Rectal smooth muscle tissue (tissue), 1 donor: ENCODE results near the gene TMEM186.
"Not testable (repeated sequence)": the region's sequence is repeated elsewhere in the genome, so short reads cannot be mapped to it uniquely, and the experiment has no call there.

ENCODE experiments used
- H3K27ac ChIP-seq: one replicate; pipeline ENCODE4 v1.7.0; 2013; ENCODE audit warnings: low read depth, low read length, inconsistent platforms
- H3K27me3 ChIP-seq: one replicate; pipeline ENCODE4 v1.7.0; 2013; ENCODE audit warnings: low read length; ENCODE audit not compliant: control insufficient read depth, insufficient read depth
- H3K36me3 ChIP-seq: one replicate; pipeline ENCODE4 v1.7.0; 2013; ENCODE audit warnings: low read length; ENCODE audit not compliant: control insufficient read depth, insufficient read depth
- H3K4me1 ChIP-seq: one replicate; pipeline ENCODE4 v1.7.0; 2013; ENCODE audit warnings: low read length; ENCODE audit not compliant: control insufficient read depth, insufficient read depth
- H3K4me3 ChIP-seq: one replicate; pipeline ENCODE4 v1.7.0; 2013; ENCODE audit warnings: low read length
- H3K9ac ChIP-seq: one replicate; pipeline ENCODE4 v1.7.0; 2013; ENCODE audit warnings: low read length

The TMEM186 gene, protein sequence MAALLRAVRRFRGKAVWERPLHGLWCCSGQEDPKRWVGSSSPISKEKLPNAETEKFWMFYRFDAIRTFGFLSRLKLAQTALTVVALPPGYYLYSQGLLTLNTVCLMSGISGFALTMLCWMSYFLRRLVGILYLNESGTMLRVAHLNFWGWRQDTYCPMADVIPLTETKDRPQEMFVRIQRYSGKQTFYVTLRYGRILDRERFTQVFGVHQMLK

DNA sequence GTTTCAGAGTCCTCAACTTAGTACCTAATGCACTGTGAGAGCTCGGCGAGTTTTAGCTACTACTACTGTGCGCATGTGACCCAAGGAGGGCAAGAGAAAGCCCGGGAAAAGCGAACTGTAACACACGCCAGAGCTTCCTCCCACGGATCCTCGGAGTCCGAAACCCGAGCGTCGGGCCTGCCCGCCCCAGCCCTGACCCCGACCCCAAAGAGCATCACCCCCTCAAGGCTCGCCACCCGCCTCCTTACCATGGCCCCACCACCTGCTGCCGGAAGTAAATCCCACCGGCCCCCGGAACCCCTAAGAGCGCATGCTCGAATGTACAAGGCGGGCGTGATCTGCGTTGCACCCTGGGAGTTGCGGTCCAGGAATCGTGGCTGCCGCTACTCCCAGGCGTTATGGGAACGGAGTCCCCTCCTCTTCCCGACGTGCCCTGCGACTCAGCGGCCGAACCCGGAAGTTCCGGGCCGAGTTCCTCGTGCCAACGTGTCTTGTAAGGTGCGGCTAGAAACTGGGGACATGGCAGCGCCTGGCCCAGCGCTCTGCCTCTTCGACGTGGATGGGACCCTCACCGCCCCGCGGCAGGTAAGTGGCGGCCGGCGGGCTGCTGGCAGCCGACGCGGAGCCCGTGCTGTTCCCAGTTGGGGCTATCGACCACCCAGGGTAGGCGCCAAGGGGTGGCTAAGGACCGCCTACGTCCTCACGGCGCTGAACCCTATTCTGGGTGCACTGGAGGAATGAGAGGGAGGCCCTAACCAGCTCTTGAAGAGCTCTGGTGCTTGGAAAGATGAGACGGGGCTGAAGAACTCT, at the start of gene TMEM186, which contains the start of gene PMM2:
TSS of gene TMEM186 (minus strand) at position 276 of the 810 bp plus-strand sequence. CDS start at position 251, 25 bp downstream.
TSS of gene PMM2 (plus strand) at position 476 of the 810 bp plus-strand sequence. CDS start at position 520, 44 bp downstream.
- H3K9ac ChIP-seq, result peak within 1 kb of the TSS; percentile 90
- no peaks in the 10 kb centered on the region for H3K27me3 ChIP-seq
- H3K36me3 ChIP-seq, result no peaks in the 10 kb centered on the region
- H3K4me3 ChIP-seq, result peak within 1 kb of the TSS; percentile 97
- H3K27ac ChIP-seq, result peak within 1 kb of the TSS; percentile 79
- peaks cover 12% of the 10 kb centered on the region for H3K4me1 ChIP-seq

DNA sequence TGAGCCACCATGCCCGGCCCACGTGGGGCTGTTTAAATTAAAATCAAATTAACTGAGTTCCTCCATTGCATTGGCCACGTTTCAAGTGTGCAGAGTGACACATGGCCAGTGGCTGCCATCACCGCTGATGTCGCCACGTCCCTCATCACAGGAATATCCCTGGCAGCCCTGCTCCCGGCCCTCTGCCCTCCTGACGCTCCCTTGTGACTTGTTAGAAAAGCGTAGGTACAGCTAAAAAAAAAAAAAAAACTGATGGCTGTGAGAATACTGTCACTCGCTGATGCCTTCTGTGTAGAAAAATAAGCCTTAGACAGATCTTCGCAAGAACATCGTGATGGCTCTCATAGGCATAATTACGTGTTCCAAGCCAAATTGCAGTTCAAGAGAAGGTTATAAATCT, 49.7 kb upstream of the TMEM186 start:
- Histone ChIP-seq H3K36me3 (peaks cover 3% of the 10 kb centered on the region), H3K4me1 (no peaks in the 10 kb centered on the region), H3K27ac (no peak overlapping the region), H3K4me3 (no peak overlapping the region), H3K27me3 (no peaks in the 10 kb centered on the region), H3K9ac (no peak overlapping the region)

DNA sequence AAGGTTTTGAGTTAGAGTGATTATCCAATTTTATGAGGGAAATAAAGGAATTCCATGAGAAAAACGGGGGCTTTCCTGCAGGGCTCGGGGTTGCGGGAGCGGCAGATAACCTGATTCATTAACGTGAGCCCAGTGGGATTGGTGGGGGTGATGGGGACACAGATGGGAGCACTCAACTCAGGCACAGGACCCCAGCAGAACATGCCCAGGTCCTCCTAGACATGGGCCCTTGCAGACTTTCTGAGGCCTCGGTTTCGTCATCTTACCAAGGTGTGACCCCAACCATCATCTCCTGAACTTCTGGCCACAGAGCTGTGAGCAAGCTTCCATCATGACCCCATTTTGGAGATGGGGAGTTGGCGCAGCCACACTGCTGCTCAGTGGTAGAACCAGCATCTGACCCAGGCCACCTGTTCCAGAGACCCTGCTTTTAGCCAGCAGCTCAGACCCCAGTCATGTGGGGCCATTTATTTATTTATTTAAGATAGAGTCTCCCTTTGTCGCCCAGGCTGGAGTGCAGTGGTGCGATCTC, 49.0 kb upstream of the TMEM186 start:
- Histone ChIP-seq H3K9ac (no peak overlapping the region), H3K4me3 (no peak overlapping the region), H3K27ac (no peak overlapping the region), H3K36me3 (peaks cover 3% of the 10 kb centered on the region), H3K27me3 (no peaks in the 10 kb centered on the region), H3K4me1 (no peaks in the 10 kb centered on the region)

DNA sequence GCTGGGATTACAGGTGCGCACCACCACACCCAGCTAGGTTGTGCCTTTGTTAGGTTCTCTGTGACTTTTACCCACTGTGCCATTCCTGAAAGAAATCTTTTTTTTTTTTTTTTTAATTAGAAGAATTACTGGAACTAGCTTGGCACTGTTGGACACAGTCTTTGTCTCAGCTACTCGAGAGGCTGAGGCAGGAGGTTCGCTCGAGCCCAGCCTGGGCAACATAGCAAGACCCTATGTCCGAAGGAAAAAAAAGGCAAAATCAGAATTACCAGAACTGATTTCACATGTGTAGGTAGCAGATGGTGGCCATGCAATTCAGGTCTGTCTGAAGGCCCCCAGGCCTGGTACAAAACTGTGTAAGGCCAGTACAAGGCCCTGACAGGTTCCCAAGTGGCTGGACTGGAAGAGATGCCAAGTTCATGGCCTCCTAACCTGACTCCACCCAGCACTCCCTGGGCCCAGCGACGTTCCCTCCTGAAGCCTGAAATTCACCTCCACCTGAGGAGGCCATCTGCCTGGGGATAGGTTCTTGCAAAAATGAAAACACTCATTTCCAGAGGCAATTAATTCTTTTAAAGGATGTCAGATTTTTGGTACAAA, 48.4 kb upstream of the TMEM186 start:
- H3K27me3 ChIP-seq, result no peaks in the 10 kb centered on the region
- peaks cover 3% of the 10 kb centered on the region for H3K36me3 ChIP-seq
- H3K9ac ChIP-seq, result no peak overlapping the region
- H3K4me1 ChIP-seq, result no peaks in the 10 kb centered on the region
- H3K4me3 ChIP-seq, result no peak overlapping the region
- H3K27ac ChIP-seq, result no peak overlapping the region

DNA sequence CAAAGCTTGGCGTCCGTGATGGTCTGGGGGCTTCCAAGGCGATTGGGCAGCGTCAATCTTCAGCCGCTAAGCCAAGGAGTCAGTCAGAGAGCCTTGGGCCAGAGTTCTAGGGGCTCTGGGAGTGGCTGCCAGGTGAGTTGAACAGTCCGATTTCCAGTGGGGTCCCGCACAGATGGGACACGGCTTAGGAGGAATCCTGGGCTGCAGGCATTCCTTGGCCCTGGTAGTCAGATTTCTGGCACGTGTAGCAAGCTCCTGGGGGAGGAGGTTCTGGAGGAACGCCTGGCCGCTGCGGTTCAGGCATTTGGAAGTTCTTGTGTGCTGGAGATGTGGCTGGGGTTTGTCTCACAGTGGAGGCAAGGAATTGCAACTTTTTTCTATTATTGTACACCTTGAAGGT, 45.9 kb upstream of the TMEM186 start:
- not testable (repeated sequence) for H3K36me3 ChIP-seq, H3K27me3 ChIP-seq, H3K9ac ChIP-seq, H3K27ac ChIP-seq, H3K4me3 ChIP-seq, H3K4me1 ChIP-seq

DNA sequence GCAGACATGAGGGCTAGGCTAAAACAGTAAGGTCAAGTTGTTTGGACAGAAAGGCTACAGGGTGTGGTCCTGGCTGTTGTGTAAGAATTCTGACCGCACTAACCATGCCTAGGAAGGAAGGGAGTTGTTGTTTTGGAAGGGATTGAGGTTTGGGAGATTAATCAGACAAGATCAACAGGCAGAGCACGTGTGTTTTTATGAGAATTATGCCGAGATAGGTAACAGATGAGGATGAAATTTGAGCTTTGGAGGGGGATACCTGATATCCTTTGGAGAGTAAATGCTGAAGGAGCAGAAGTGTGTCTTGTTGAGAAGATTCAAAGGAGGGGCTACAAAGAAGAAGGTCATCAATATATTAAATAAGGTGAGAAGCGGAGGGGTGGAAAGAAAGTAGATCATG, 44.6 kb upstream of the TMEM186 start:
- not testable (repeated sequence) for H3K27me3 ChIP-seq, H3K27ac ChIP-seq, H3K9ac ChIP-seq, H3K4me1 ChIP-seq, H3K4me3 ChIP-seq, H3K36me3 ChIP-seq

DNA sequence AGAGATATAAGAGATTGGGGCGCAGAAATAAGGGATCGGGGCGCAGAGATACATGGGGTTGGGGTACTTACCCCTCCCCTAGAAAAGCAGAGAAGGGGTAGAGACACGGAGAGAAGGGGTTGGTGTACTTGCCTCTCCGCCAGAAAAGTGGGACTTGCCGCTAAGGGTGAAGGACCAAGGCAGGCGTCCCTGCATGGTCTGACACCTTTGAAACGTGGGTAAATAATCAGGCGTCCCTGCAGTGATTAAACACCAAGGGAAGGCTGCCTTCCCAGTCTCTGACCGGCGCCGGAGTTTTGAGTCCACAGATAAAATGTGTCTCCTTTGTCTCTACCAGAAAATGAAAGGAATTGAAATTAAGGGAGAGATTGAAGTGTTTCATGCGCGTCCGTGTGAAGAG, 40.2 kb upstream of the TMEM186 start:
- H3K4me1 ChIP-seq, H3K36me3 ChIP-seq, H3K4me3 ChIP-seq, H3K27ac ChIP-seq, H3K27me3 ChIP-seq, H3K9ac ChIP-seq: not testable (repeated sequence)

DNA sequence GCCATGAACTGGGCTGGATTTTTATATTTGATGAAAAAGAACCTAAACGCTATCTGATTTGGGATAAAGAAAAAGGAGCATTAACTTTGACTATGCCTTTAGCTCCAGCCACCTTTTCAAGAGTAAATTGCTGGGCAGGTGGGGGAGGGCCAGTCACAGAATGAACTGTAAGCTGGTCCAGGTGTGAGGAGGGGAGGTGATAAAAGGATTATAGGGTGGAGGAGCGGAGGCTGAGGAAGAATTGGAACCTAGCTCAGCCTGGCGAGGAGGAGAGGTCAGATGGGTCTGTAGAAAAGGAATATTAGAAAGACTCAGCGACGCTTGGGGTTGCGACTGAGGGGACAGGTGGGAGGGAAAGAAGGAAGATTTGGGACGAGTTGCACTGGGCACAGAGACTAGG, 39.4 kb upstream of the TMEM186 start:
- H3K9ac ChIP-seq, H3K27ac ChIP-seq, H3K36me3 ChIP-seq, H3K4me1 ChIP-seq, H3K4me3 ChIP-seq, H3K27me3 ChIP-seq: not testable (repeated sequence)

DNA sequence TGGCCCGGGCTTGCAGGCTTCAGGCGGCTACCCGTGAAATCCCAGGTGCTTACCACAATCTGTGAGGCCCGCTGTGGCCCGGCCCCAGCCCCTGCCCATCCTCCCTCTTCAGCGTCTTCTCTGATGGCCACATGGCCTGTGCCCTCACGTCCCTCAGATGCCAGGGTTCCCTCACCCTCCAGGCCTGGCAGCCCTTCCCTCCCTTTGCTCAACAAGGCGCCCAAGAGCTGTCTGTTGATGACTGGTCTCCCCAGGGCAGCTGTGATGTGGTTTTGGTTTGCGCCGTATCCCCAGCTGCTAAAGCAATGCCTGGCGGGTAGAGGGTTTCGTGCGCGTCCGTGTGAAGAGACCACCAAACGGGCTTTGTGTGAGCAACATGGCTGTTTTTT, 35.3 kb upstream of the TMEM186 start:
- no peaks in the 10 kb centered on the region for H3K4me1 ChIP-seq
- H3K27ac ChIP-seq, result no peak overlapping the region
- H3K9ac ChIP-seq, result no peak overlapping the region
- H3K27me3 ChIP-seq, result no peaks in the 10 kb centered on the region
- no peak overlapping the region for H3K4me3 ChIP-seq
- H3K36me3 ChIP-seq, result peaks cover 11% of the 10 kb centered on the region

DNA sequence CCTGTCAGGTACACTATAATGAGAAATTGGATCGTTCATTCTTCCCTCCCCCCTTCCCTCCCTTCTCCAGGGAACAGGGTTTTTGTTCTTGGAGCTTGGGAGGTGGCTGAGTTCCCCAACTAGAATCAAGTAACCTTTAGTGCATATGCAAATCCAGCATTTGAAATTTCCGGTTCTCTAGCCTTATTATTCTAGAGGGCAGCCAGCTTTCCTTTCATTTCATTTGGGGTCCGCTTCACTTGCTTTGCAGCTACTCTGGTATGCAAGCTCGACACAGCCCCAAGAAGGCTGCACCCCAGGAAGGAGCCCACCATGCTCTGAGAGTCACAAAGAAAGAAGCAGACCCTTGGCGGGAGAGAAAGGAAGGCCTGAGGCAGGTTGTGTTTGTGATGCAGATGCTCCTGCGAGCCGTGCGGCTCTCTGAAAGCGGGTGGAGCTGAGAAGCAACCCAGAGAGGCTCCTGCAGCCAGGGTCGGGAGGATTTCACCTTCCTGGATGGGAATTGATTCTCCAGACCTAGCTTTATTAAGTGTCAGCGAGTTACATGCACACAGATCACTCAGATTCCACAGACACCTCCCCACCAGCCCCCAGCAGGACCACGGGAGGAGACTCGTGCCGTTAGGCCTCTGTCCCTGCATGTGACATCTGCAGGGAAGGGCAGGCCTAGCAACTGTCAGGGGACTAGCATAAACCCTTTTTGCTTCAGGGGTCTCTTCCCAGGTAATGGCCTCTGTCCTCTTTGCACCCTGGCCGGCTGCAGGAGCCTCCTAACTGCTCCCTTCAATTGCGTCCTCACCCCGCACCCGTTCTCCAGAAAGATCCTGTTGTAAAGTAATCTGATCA, 34.7 kb upstream of the TMEM186 start:
- no peaks in the 10 kb centered on the region for H3K4me1 ChIP-seq
- no peak overlapping the region for H3K27ac ChIP-seq
- H3K36me3 ChIP-seq, result peaks cover 11% of the 10 kb centered on the region
- no peaks in the 10 kb centered on the region for H3K27me3 ChIP-seq
- H3K9ac ChIP-seq, result no peak overlapping the region
- H3K4me3 ChIP-seq, result no peak overlapping the region

DNA sequence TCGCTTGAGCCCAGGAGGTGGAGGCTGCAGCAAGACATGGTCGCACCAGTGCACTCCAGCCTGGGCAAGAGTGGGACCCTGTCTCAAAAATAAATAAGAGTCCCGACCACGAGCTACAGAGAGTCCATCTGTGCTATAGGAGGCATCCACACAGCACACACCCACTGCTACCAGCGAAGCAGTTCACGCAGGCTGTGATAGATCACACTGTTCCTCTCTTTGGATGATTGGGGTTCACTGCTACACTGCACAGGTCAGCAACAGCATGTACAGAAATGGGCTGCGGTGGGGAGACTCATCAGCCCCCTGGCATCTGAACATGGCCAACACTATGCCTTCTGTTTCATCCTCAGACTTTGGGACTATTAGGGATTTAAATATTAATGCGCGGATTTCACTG, 34.0 kb upstream of the TMEM186 start:
- Histone ChIP-seq H3K4me3 (no peak overlapping the region), H3K36me3 (peaks cover 11% of the 10 kb centered on the region), H3K27me3 (no peaks in the 10 kb centered on the region)

More for the DNA sequence above, 34.0 kb upstream of the TMEM186 start:
- H3K9ac ChIP-seq, result no peak overlapping the region
- no peaks in the 10 kb centered on the region for H3K4me1 ChIP-seq
- no peak overlapping the region for H3K27ac ChIP-seq
